IMR-90 (cell line): ENCODE data around the gene KRTAP4-1. TPM values are rescaled to one million over a fixed set of nuclear protein-coding genes. Genes with fewer than 3 reads are reported as not detected.

Experiments
- ATAC-seq: fragments of 200-7000 bp; cut with Tn5 transposase; 2 replicates; pipeline ENCODE4 v1.9.1; 2020; ENCODE audit warnings: low read depth, mild to moderate bottlenecking, moderate library complexity
- BruUV-seq: library from RNA; stranded (reverse); fragments of 400-500 nt; replicated peaks from 2 replicates; lab custom pipeline; 2021; lab: Mats Ljungman, UMichigan
- CTCF ChIA-PET: fragments of 300-600 bp; formaldehyde crosslinking; extraction: SDS; loops from one replicate; lab custom pipeline; 2021; ENCODE audit warnings: antibody characterized with exemption; lab: Yijun Ruan, JAX
- POLR2A ChIA-PET: fragments of 300-600 bp; sonication (Branson Sonifier 250); formaldehyde crosslinking; loops from one replicate; lab custom pipeline; 2022; ENCODE audit warnings: antibody characterized with exemption; ENCODE audit not compliant: unreplicated experiment; lab: Charles Lee
- DNase-seq: peaks from one replicate; pipeline ENCODE4 v3.0.0; 2013
- H2AFZ ChIP-seq: replicated peaks from 2 replicates; pipeline ENCODE3; 2013; ENCODE audit warnings: low read length, mild to moderate bottlenecking; ENCODE audit not compliant: poor library complexity
- H2AK5ac ChIP-seq: 2 replicates; pipeline ENCODE4 v1.6.1; 2013; ENCODE audit warnings: low read depth, low read length, inconsistent platforms
- H2AK9ac ChIP-seq: replicated peaks from 2 replicates; pipeline ENCODE3; 2013; ENCODE audit warnings: mild to moderate bottlenecking, low read depth, low read length, moderate library complexity; ENCODE audit not compliant: poor library complexity
- H2BK120ac ChIP-seq: 2 replicates; pipeline ENCODE4 v1.6.1; 2013; ENCODE audit warnings: low read depth, low read length, inconsistent platforms
- H2BK15ac ChIP-seq: 3 replicates; pipeline ENCODE4 v1.6.1; 2013; ENCODE audit warnings: low read depth, low read length, inconsistent platforms
- H2BK20ac ChIP-seq: 2 replicates; pipeline ENCODE4 v1.6.1; 2013; ENCODE audit warnings: low read depth, mild to moderate bottlenecking, inconsistent platforms, low read length, moderate library complexity
- H2BK5ac ChIP-seq: 2 replicates; pipeline ENCODE4 v1.6.1; 2013; ENCODE audit warnings: mild to moderate bottlenecking, low read depth, low read length, inconsistent platforms; ENCODE audit not compliant: poor library complexity, severe bottlenecking
- H3K14ac ChIP-seq: replicated peaks from 2 replicates; pipeline ENCODE4 v1.6.1; 2013; ENCODE audit warnings: low read depth, low read length, inconsistent platforms
- H3K18ac ChIP-seq: 2 replicates; pipeline ENCODE4 v1.6.1; 2013; ENCODE audit warnings: low read depth, low read length, control low read depth
- H3K23ac ChIP-seq: 2 replicates; pipeline ENCODE4 v1.6.1; 2013; ENCODE audit warnings: low read depth, low read length, inconsistent platforms
- H3K27ac ChIP-seq: 2 replicates; pipeline ENCODE4 v1.5.1; 2013; ENCODE audit warnings: mild to moderate bottlenecking, control low read depth, low read length; ENCODE audit not compliant: insufficient read depth
- H3K27me3 ChIP-seq: 2 replicates; pipeline ENCODE4 v1.6.1; 2013; ENCODE audit warnings: low read length; ENCODE audit not compliant: control insufficient read depth, insufficient read depth
- H3K36me3 ChIP-seq: 2 replicates; pipeline ENCODE4 v1.6.1; 2013; ENCODE audit warnings: low read length, mixed read lengths; ENCODE audit not compliant: control insufficient read depth, insufficient read depth
- H3K4ac ChIP-seq: 2 replicates; pipeline ENCODE4 v1.6.1; 2013; ENCODE audit warnings: low read depth, low read length, inconsistent platforms
- H3K4me1 ChIP-seq: 2 replicates; pipeline ENCODE4 v1.6.1; 2013; ENCODE audit warnings: low read length, mixed read lengths; ENCODE audit not compliant: control insufficient read depth, insufficient read depth
- H3K4me2 ChIP-seq: 2 replicates; pipeline ENCODE4 v1.6.1; 2013; ENCODE audit warnings: low read depth, mild to moderate bottlenecking, control low read depth, low read length, moderate library complexity
- H3K4me3 ChIP-seq: 2 replicates; pipeline ENCODE4 v1.5.1; 2013; ENCODE audit warnings: low read depth, mild to moderate bottlenecking, control low read depth, low read length, moderate library complexity; ENCODE audit not compliant: insufficient read depth
- H3K56ac ChIP-seq: 2 replicates; pipeline ENCODE4 v1.6.1; 2013; ENCODE audit warnings: low read length, inconsistent platforms; ENCODE audit not compliant: insufficient read depth; ENCODE audit errors: extremely low read depth
- H3K79me1 ChIP-seq, 2 experiments: 2 replicates each; pipeline ENCODE4 v1.6.1; 2013; ENCODE audit warnings: low read length in 2 of 2, inconsistent platforms in 1 of 2, low read depth in 1 of 2
- H3K9ac ChIP-seq: 2 replicates; pipeline ENCODE4 v1.6.1; 2013; ENCODE audit warnings: low read depth, low read length, control low read depth
- H3K9me1 ChIP-seq: 2 replicates; pipeline ENCODE4 v1.6.1; 2013; ENCODE audit warnings: low read length, inconsistent platforms; ENCODE audit not compliant: insufficient read depth
- H3K9me3 ChIP-seq: 2 replicates; pipeline ENCODE4 v1.6.1; 2013; ENCODE audit warnings: low read length; ENCODE audit not compliant: control insufficient read depth, insufficient read depth
- H4K20me1 ChIP-seq: 2 replicates; pipeline ENCODE4 v1.6.1; 2013; ENCODE audit warnings: low read length, inconsistent platforms; ENCODE audit not compliant: insufficient read depth
- H4K5ac ChIP-seq: 2 replicates; pipeline ENCODE4 v1.6.1; 2013; ENCODE audit warnings: mild to moderate bottlenecking, low read depth, low read length, control low read depth
- H4K8ac ChIP-seq, 2 experiments: 2 replicates each; pipeline ENCODE4 v1.6.1; 2013; ENCODE audit warnings: low read depth in 2 of 2, low read length in 2 of 2, control low read depth in 1 of 2, inconsistent platforms in 1 of 2
- H4K91ac ChIP-seq: 2 replicates; pipeline ENCODE4 v1.6.1; 2013; ENCODE audit warnings: low read depth, low read length, inconsistent platforms; ENCODE audit not compliant: insufficient read depth
- BHLHE40 ChIP-seq: fragments of 150-350 bp; IDR thresholded peaks from 2 replicates; pipeline ENCODE4 v1.6.1; 2016; ENCODE audit warnings: mild to moderate bottlenecking, low read depth, low read length
- CEBPB ChIP-seq: IDR thresholded peaks from 2 replicates; pipeline ENCODE4 v1.6.1; 2012; ENCODE audit warnings: low read depth, low read length, improper control_type of control experiment
- CHD1 ChIP-seq: IDR thresholded peaks from 2 replicates; pipeline ENCODE4 v1.6.1; 2012; ENCODE audit warnings: low read depth, low read length, improper control_type of control experiment
- CTCF ChIP-seq: conservative IDR thresholded peaks from 2 replicates; pipeline ENCODE4 v1.5.1; 2012; ENCODE audit warnings: mild to moderate bottlenecking, low read depth, low read length, improper control_type of control experiment
- ELK1 ChIP-seq: fragments of 150-350 bp; IDR thresholded peaks from 2 replicates; pipeline ENCODE4 v1.6.1; 2016; ENCODE audit warnings: low read depth, mild to moderate bottlenecking, low read length, moderate library complexity, borderline replicate concordance
- FOS ChIP-seq: fragments of 150-350 bp; IDR thresholded peaks from 2 replicates; pipeline ENCODE4 v1.6.1; 2016; ENCODE audit warnings: low read depth, low read length
- MAFK ChIP-seq: IDR thresholded peaks from 2 replicates; pipeline ENCODE4 v1.6.1; 2012; ENCODE audit warnings: low read depth, low read length, improper control_type of control experiment
- MAZ ChIP-seq: IDR thresholded peaks from 2 replicates; pipeline ENCODE4 v1.6.1; 2012; ENCODE audit warnings: low read depth, mild to moderate bottlenecking, low read length, improper control_type of control experiment, moderate library complexity, borderline replicate concordance
- MXI1 ChIP-seq: IDR thresholded peaks from 2 replicates; pipeline ENCODE4 v1.6.1; 2012; ENCODE audit warnings: low read depth, mild to moderate bottlenecking, low read length, moderate library complexity, borderline replicate concordance
- NFE2L2 ChIP-seq: fragments of 150-350 bp; IDR thresholded peaks from 2 replicates; pipeline ENCODE4 v1.6.1; 2016; ENCODE audit warnings: low read depth, mild to moderate bottlenecking, low read length
- POLR2A ChIP-seq: IDR thresholded peaks from 2 replicates; pipeline ENCODE4 v1.6.1; 2012; ENCODE audit warnings: mild to moderate bottlenecking, low read depth, low read length
- RAD21 ChIP-seq: IDR thresholded peaks from 2 replicates; pipeline ENCODE4 v1.6.1; 2012; ENCODE audit warnings: low read length, improper control_type of control experiment
- RCOR1 ChIP-seq: IDR thresholded peaks from 2 replicates; pipeline ENCODE4 v1.6.1; 2012; ENCODE audit warnings: mild to moderate bottlenecking, low read length, improper control_type of control experiment; ENCODE audit not compliant: insufficient replicate concordance
- RFX5 ChIP-seq: IDR thresholded peaks from 2 replicates; pipeline ENCODE4 v1.8.0; 2012; ENCODE audit warnings: low read depth, mild to moderate bottlenecking, low read length, moderate library complexity
- SMC3 ChIP-seq: fragments of 150-350 bp; IDR thresholded peaks from 2 replicates; pipeline ENCODE4 v1.6.1; 2016; ENCODE audit warnings: low read depth, mild to moderate bottlenecking, antibody characterized with exemption, low read length, moderate library complexity
- USF2 ChIP-seq: fragments of 150-350 bp; IDR thresholded peaks from 2 replicates; pipeline ENCODE4 v1.6.1; 2017; ENCODE audit warnings: mild to moderate bottlenecking, antibody characterized with exemption, low read length, low read depth
- WGBS, 2 experiments: methylation state at CpG; one replicate each; pipeline versions ENCODE4 v1.1.5 to v1.1.7; 2013; ENCODE audit warnings: missing lambda C conversion rate in 2 of 2; ENCODE audit not compliant: insufficient read length in 1 of 2; ENCODE audit errors: extremely low coverage in 2 of 2; 5-methylcytosine and 5-hydroxymethylcytosine counted together
- dilution Hi-C: fragments of 300-500 bp; cut with HindIII; formaldehyde crosslinking; loops from one replicate; pipeline ENCODE4 v1.14.3; 2018; ENCODE audit warnings: low sequenced_read_pairs; ENCODE audit not compliant: unreplicated experiment
- in situ Hi-C: fragments of 300-500 bp; cut with MboI; formaldehyde crosslinking; loops from 3 replicates; pipeline ENCODE4 v1.14.3; 2019; ENCODE audit warnings: low sequenced_read_pairs, inconsistent platforms, mixed read lengths
- intact Hi-C: fragments of 100-400 bp; cut with micrococcal nuclease; formaldehyde crosslinking; loops from 2 replicates; pipeline ENCODE4 v1.10.0; 2022
- polyA plus RNA-seq, 3 experiments: library from polyadenylated mRNA; depleted of rRNA; stranded (reverse); fragments of >200 nt; gene quantifications; 2 replicates each; pipeline ENCODE4 v1.2.3, GENCODE V29; 2012; ENCODE audit warnings: low replicate concordance in 1 of 3
- total RNA-seq: library from RNA; depleted of rRNA; stranded (reverse); fragments of >200 nt; gene quantifications from 2 replicates; pipeline ENCODE4 v1.2.3, GENCODE V29; 2012

KRTAP4-1 gene
- total and polyA plus RNA-seq, 2 of the 4 experiments (the other 2 are of a cell fraction), result not detected

GRCh38 chr17:41199421-41200078 is 14.8 kb upstream of the KRTAP4-1 start:
- no peak overlapping the region for H4K91ac ChIP-seq
- no peak overlapping the region for H2AFZ ChIP-seq
- no peak for ATAC-seq
- no peak for TF ChIP-seq POLR2A
- TF ChIP-seq BHLHE40, result no peak
- no peak for TF ChIP-seq USF2
- TF ChIP-seq MAZ, result no peak
- TF ChIP-seq CEBPB, result no peak
- no peak for TF ChIP-seq NFE2L2
- TF ChIP-seq CHD1, result no peak
- no peak for TF ChIP-seq MXI1
- no peak for TF ChIP-seq ELK1
- no peak for TF ChIP-seq RAD21
- TF ChIP-seq FOS, result no peak
- TF ChIP-seq RCOR1, result no peak
- TF ChIP-seq RFX5, result no peak
- TF ChIP-seq CTCF, result no peak
- TF ChIP-seq SMC3, result no peak
- no peak for TF ChIP-seq MAFK
- H2BK20ac ChIP-seq, result no peak overlapping the region
- no peak overlapping the region for H3K9ac ChIP-seq
- no peak overlapping the region for H3K4me2 ChIP-seq
- DNase-seq, result no peak
- H3K79me1 ChIP-seq, result no peaks in the 10 kb centered on the region
- 60% methylated on average over 2 of the region's 5 CpGs; no CpG with 5 or more reads in 1 of the 2 experiments for WGBS, 2 experiments
- no peaks in the 10 kb centered on the region for H3K4me1 ChIP-seq
- no peak overlapping the region for H3K18ac ChIP-seq
- no peaks in the 10 kb centered on the region for H3K36me3 ChIP-seq
- H3K4me3 ChIP-seq, result no peak overlapping the region
- H3K27me3 ChIP-seq, result no peaks in the 10 kb centered on the region
- no peak overlapping the region for H4K5ac ChIP-seq
- in situ Hi-C loops (no loop called here), intact Hi-C loops (no loop called here), dilution Hi-C loops (no loop called here)
- no TSS peak for BruUV-seq
- no peak overlapping the region for H3K23ac ChIP-seq
- POLR2A ChIA-PET, result no interaction called here
- no peaks in the 10 kb centered on the region for H3K9me1 ChIP-seq
- no peak overlapping the region for H2AK5ac ChIP-seq
- H3K14ac ChIP-seq, result no peak overlapping the region
- no peaks in the 10 kb centered on the region for H4K20me1 ChIP-seq
- H2BK120ac ChIP-seq, result no peak overlapping the region
- no peak overlapping the region for H2BK5ac ChIP-seq
- H3K27ac ChIP-seq, result no peak overlapping the region
- H3K56ac ChIP-seq, result no peak overlapping the region
- H2BK15ac ChIP-seq, result no peak overlapping the region
- H4K8ac ChIP-seq, result no peak overlapping the region
- H2AK9ac ChIP-seq, result no peak overlapping the region
- H3K9me3 ChIP-seq, result no peaks in the 10 kb centered on the region
- CTCF ChIA-PET, result interaction anchor here (1.0 kb wide), 1 partner anchor 9 kb away, joined by 3 read pairs; no protein-coding TSS in a partner anchor
- H3K4ac ChIP-seq, result no peak overlapping the region
